Breast epithelium (tissue), 3 donors: ENCODE results near the gene RPUSD1.

Source experiments
- CTCF ChIP-seq, 3 donors: fragments of 450-650 bp; IDR thresholded peaks; one replicate each; pipeline ENCODE4 v1.5.1; 2016 to 2017; ENCODE audit warnings: antibody characterized with exemption in 3 of 3, mild to moderate bottlenecking in 3 of 3, moderate library complexity in 3 of 3
- POLR2A ChIP-seq: fragments of 450-650 bp; IDR thresholded peaks from one replicate; pipeline ENCODE4 v1.6.1; 2016; ENCODE audit warnings: antibody characterized with exemption, mild to moderate bottlenecking, moderate library complexity

GRCh38 chr16:750485-750884 lies 37.7 kb downstream of the RPUSD1 start:
- TF ChIP-seq CTCF (IDR thresholded peaks at IDR 0.05) (no peak), POLR2A (no peak)
